HepG2 (cell line): ENCODE measurements around the gene U2AF1L4. TPM values are rescaled to one million over a fixed set of nuclear protein-coding genes. Genes with fewer than 3 reads are reported as not detected.

Experiments used
- CEBPB ChIP-seq: IDR thresholded peaks from 2 replicates; pipeline ENCODE4 v1.6.1; 2011; ENCODE audit warnings: low read depth, low read length, improper control_type of control experiment, borderline replicate concordance
- CEBPG ChIP-seq: IDR thresholded peaks from 2 replicates; pipeline ENCODE4 v1.6.1; 2016
- ELF1 ChIP-seq: sonication (generic); formaldehyde crosslinking; IDR thresholded peaks from 2 replicates; pipeline ENCODE4 v1.4.0; 2020; ENCODE audit warnings: missing genetic modification reagents
- HNF4A ChIP-seq: sonication (generic); formaldehyde crosslinking; IDR thresholded peaks from 2 replicates; pipeline ENCODE4 v1.4.0; 2020; ENCODE audit warnings: missing genetic modification reagents
- HNF4G ChIP-seq, 2 experiments: sonication (generic) in 1 of 2; formaldehyde crosslinking in 1 of 2; IDR thresholded peaks; 2 replicates each; pipeline versions ENCODE4 v1.4.0 to v1.6.1; 2011 to 2020; ENCODE audit warnings: borderline replicate concordance in 2 of 2, low read depth in 2 of 2, mild to moderate bottlenecking in 2 of 2, low read length in 1 of 2, missing genetic modification reagents in 1 of 2, moderate library complexity in 1 of 2
- MED8 ChIP-seq: sonication (generic); formaldehyde crosslinking; IDR thresholded peaks from 2 replicates; pipeline ENCODE4 v1.8.1; 2023; ENCODE audit warnings: mild to moderate bottlenecking, missing genetic modification reagents; ENCODE audit not compliant: insufficient replicate concordance
- PRMT3 ChIP-seq: sonication (generic); formaldehyde crosslinking; IDR thresholded peaks from 2 replicates; pipeline ENCODE4 v1.8.1; 2022; ENCODE audit warnings: low read depth, mild to moderate bottlenecking, moderate library complexity, missing genetic modification reagents, borderline replicate concordance
- SRSF4 ChIP-seq: fragments of 200-400 bp; formaldehyde crosslinking; IDR thresholded peaks from one replicate; pipeline ENCODE4 v1.6.1; 2018; ENCODE audit warnings: mild to moderate bottlenecking, low read depth, low read length, moderate library complexity; ENCODE audit not compliant: poor library complexity, severe bottlenecking
- ZBTB40 ChIP-seq, 2 experiments: fragments of 450-650 bp in 1 of 2; sonication (generic) in 1 of 2; formaldehyde crosslinking in 1 of 2; IDR thresholded peaks; 2 replicates each; pipeline versions ENCODE4 v1.6.1 to v1.8.0; 2016 to 2022; ENCODE audit warnings: antibody characterized with exemption in 1 of 2, mild to moderate bottlenecking in 1 of 2, missing genetic modification reagents in 1 of 2
- ZNF296 ChIP-seq: sonication (generic); formaldehyde crosslinking; conservative IDR thresholded peaks from 2 replicates; pipeline ENCODE4 v1.5.0; 2020; ENCODE audit warnings: mild to moderate bottlenecking, missing genetic modification reagents
- ZNF503 ChIP-seq: sonication (generic); formaldehyde crosslinking; IDR thresholded peaks from 2 replicates; pipeline ENCODE4 v1.4.0; 2020; ENCODE audit warnings: missing genetic modification reagents
- ZNF773 ChIP-seq: sonication (generic); formaldehyde crosslinking; IDR thresholded peaks from 2 replicates; pipeline ENCODE4 v1.4.0; 2020; ENCODE audit warnings: missing genetic modification reagents, borderline replicate concordance
- ZNF800 ChIP-seq: sonication (generic); formaldehyde crosslinking; IDR thresholded peaks from 2 replicates; pipeline ENCODE4 v1.4.0; 2020; ENCODE audit warnings: missing genetic modification reagents
- polyA plus RNA-seq, 8 experiments: library from polyadenylated mRNA; depleted of rRNA in 3 of 8; stranded (reverse) in 7 of 8; unstranded in 1 of 8; fragments of >200 nt; fragmentation: Illumina TruSeq in 4 of 8; extraction: Trizol in 4 of 8; gene quantifications; 2 replicates each; pipeline versions ENCODE4 v1.2.1 to v1.2.3, GENCODE V29; 2011 to 2016; ENCODE audit warnings: low read depth in 4 of 8, missing spikeins in 1 of 8, mixed read lengths in 1 of 8; ENCODE audit not compliant: insufficient read depth in 1 of 8
- total RNA-seq, 5 experiments: library from RNA; depleted of rRNA; stranded (reverse); fragments of >200 nt; fragmentation: Illumina TruSeq; extraction: Trizol; gene quantifications; 2 replicates each; pipeline ENCODE4 v1.2.3, GENCODE V29; 2016; ENCODE audit warnings: low read depth in 1 of 5

The U2AF1L4 gene
- total and polyA plus RNA-seq, 2 of the 13 experiments (the other 11 are each of a cell fraction or from before 2014, with no cell fraction given) = 7.9 to 15.4 TPM

- TF ChIP-seq ZBTB40 (IDR thresholded peaks at IDR 0.05) (no peak), ZBTB40 (CRISPR knock-in tag; IDR thresholded peaks at IDR 0.05) (no peak), PRMT3 (CRISPR knock-in tag) (no peak), CEBPG (CRISPR knock-in tag) (peak; percentile 55; the same call in 1 of the 2 replicates), MED8 (no peak), ZNF800 (no peak), ZNF773 (no peak), HNF4G (IDR thresholded peaks at IDR 0.05; ENCODE audit: borderline replicate concordance, low read depth, low read length) (no peak), HNF4G (CRISPR knock-in tag; IDR thresholded peaks at IDR 0.05; ENCODE audit: borderline replicate concordance, low read depth) (no peak), HNF4A (CRISPR knock-in tag) (no peak), ELF1 (CRISPR knock-in tag) (no peak), ZNF296 (CRISPR knock-in tag) (no peak), CEBPB (peak; percentile 69; the same call in 1 of the 2 replicates), SRSF4 (no peak), ZNF503 (CRISPR knock-in tag) (no peak)
Measured at GRCh38 chr19:35714601-35715354, 30.4 kb downstream of the U2AF1L4 start (continued).
